Fibroblast of skin of scalp (primary cell): ENCODE data around the gene IP6K3.
A peak's percentile ranks its signal among the peaks of the same experiment; 100 is the strongest.

Source experiments
- DNase-seq: peaks from one replicate; pipeline ENCODE4 v3.0.0-alpha.2; 2013

Gene IP6K3

GRCh38 chr6:33738879-33739278 lies 7.8 kb downstream of the IP6K3 start:
- no peak for DNase-seq

DNA sequence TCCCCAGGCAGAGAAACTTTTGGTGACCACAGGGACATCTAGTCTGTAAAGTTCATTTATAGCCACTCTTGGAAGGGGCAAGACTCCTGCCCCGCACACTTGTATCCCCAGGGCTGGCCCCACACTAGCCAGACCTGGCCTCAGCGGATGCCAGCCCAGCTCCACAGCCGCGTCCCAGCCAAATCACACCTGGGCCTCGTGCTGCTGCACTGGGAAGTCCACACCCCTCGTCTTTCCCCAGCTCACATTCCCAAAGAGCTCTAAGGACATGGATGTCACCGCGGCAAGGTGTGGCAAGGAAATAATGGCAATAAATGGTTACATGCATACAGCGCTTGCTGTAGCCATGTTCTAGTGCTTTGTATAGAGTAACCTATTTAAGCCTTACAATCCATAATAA lies 8.6 kb downstream of the IP6K3 start:
- no peak for DNase-seq

DNA sequence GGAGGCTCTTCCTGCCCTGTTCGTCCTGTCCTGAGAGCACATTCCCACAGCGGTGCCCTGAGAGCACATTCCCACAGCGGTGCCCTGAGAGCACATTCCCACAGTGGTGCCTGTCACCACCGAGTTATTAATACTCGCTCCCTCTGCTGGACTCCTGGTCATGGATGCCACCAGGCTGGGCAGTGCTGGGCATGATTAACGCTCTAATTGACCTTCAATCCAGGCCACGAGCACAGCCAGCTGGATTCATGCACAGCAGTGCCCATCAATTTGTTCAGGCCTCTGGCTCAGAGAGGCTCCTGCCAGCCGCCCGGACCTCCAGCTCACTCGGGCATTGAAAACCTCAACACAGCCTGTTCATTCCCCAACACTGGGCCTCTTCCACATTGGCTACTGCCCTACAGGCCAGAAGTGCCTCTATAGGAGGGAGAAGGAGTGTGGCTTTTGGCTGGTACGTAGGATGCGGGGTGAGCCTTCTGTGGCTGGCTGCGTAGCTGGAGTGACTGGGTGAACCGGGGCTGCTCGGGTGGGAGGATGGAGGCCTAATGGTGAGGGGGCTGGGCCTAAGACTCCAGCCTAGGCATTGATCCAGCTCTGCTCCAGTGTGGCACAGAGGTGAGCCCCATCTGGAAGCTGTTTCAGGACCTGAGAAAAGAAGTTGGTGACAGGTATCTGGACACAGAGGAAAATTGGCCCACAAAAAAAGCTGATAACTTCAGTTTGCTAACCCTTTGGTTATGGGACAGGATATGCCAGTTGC lies 9.3 kb downstream of the IP6K3 start:
- DNase-seq: no peak

GRCh38 chr6:33735216-33735615 lies 11.5 kb downstream of the IP6K3 start:
- DNase-seq: no peak

- no peak for DNase-seq
Observed at GRCh38 chr6:33733709-33734007, 13.0 kb downstream of the IP6K3 start.

DNA sequence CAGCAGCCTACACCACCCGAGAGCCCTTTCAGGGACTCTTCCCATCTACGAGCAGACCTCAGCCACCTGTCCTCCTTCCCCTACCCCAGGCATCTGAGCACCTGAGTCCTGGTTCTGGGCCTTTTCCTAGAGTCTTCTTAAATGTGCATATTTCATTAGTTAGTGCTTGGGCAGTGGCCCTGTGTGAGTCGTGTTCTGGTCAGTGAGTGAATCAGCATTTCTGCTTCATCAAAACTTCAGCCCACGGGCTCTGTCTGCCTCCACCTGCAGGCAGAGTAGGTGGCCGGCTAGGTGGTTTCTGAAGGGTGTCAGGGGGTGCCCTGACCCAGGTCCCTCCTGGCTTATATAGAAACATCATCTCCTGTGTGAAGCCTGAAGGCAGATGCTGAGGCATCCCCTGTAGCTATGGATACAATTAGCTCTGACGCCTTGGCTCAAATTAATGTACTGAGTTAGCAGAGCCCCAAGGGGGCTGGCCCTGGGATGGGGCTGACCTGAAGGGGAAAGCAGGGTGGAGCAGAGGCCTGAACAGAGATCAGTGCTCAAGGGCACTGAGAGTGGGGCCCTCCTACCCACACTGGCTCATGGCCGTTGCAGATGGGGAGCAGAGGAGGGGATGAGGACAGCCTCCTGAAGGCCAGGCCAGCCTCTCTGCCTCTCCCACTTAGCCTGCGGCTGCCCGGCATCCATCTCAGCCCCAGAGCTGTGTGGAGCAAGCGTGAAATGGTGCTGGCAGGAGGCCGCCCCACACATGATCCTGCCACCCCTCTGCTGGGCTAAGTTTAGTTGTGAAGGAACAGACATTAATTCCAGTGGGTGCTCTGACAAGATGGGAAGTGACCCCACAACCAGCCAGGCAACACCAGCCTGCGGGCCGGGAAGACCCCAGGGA lies 13.6 kb downstream of the IP6K3 start:
- peak; percentile 15 for DNase-seq

DNA sequence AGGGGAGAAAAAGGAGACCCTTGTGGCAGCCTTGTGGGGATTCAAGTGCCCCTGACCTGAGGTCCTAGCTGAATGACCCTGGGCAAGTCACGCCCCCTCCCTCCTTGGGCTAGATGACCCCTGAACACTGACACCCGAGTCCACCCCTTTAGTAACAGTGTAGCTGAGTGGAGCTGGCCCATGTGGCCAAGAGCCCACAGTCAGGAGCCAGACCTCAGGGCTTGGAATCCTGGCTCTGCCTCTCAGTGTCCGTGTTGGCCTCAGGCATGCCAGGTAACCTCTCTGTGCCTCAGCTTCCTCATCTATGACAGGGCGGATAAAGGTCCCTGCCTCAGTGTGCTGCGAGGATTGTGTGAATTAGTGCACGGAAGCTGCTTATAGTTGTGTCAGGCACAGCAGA lies 14.3 kb downstream of the IP6K3 start:
- no peak for DNase-seq

- no peak for DNase-seq
Observed at GRCh38 chr6:33731751-33732282, 14.9 kb downstream of the IP6K3 start.

GRCh38 chr6:33731035-33731434 lies 15.7 kb downstream of the IP6K3 start:
- no peak for DNase-seq

GRCh38 chr6:33730611-33731010 lies 16.1 kb downstream of the IP6K3 start:
- no peak for DNase-seq

- no peak for DNase-seq
Observed at GRCh38 chr6:33729059-33729458, 17.6 kb downstream of the IP6K3 start.

DNA sequence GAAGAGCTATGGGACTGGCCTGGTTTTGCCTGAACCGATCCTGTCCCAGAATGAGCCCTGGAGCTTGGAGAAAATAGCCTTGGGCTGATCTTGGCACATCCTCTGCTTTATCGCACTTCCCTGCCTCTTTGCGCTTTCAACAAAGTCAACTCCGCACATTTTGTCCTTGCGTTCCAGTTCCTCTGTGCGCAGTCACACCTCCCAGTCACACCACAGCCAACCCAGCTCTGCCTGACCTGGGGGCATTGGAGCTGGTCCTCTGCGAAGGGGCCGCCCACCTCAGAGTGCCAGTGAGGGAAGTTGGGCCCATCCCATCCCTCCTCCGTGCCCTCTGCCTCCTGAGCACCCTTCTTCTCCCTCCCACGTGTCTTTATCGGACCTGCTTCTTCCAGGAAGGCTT lies 18.3 kb downstream of the IP6K3 start:
- DNase-seq: no peak

GRCh38 chr6:33727932-33728331 lies 18.8 kb downstream of the IP6K3 start:
- DNase-seq: no peak

- DNase-seq: no peak
Observed at GRCh38 chr6:33727126-33727525, 19.6 kb downstream of the IP6K3 start.

GRCh38 chr6:33726696-33727095 lies 20.0 kb downstream of the IP6K3 start:
- no peak for DNase-seq

GRCh38 chr6:33725891-33726673 lies 20.6 kb downstream of the IP6K3 start:
- no peak for DNase-seq

DNA sequence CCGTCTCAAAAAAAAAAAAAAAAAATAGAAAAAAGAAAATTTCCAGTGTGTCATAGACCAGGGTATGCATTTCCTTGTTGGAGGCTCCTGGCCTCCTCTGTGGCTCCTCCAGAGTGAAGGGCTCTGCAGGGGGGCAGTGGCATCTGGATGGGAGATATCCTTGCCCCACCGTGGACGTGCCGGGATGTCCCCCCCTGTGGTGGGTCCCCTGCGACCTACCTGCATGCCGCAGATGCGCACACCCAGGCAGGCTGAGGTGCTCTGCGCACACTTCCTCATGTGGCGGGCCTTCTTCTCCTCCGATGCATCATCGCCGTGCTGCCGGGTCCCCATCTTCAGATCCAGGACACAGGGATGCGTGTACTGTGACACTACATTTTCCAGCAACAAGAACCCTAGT lies 21.5 kb downstream of the IP6K3 start:
- DNase-seq: no peak

DNA sequence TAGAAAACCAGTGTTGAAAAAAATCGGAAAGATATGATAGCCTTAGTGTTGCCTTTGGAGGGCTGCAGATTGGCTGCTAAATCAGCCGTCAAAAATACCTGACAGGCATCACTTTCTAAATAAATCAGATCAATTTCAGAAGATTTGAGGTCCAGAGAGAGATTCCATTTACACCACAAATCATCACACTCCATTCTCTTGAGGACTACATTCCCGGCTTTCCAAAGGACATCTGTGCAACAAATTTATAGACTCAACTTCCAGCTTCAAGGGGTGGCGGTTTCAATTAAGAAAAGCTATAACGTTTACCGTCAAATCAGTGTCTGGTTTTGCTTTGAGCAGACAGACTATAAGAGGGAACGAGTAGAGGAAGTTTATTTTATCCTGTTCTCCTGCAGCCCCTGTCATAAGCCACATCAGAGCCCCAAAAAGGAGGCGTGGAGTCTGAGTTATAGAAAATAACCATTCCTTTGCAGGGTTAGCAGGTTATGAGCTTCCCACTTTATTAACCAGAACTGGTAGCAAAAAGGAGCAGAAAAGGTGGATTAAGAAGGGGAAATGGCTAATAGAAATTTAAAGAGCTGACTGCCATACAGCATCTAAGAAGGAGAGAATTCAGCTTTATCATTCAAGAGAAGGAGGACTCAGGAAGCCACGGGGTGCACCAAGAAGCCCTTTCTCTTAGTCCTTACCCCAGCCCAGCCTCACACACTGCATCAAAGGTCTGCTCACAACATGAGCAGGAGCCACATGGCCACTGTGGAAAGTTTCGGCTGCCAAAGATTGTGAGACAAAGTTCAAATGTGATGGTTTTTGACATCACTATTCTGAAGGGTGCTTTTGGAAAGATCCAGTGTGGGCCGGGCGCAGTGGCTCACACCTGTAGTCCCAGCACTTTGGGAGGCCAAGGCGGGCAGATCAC lies 22.3 kb downstream of the IP6K3 start:
- DNase-seq: no peak

DNA sequence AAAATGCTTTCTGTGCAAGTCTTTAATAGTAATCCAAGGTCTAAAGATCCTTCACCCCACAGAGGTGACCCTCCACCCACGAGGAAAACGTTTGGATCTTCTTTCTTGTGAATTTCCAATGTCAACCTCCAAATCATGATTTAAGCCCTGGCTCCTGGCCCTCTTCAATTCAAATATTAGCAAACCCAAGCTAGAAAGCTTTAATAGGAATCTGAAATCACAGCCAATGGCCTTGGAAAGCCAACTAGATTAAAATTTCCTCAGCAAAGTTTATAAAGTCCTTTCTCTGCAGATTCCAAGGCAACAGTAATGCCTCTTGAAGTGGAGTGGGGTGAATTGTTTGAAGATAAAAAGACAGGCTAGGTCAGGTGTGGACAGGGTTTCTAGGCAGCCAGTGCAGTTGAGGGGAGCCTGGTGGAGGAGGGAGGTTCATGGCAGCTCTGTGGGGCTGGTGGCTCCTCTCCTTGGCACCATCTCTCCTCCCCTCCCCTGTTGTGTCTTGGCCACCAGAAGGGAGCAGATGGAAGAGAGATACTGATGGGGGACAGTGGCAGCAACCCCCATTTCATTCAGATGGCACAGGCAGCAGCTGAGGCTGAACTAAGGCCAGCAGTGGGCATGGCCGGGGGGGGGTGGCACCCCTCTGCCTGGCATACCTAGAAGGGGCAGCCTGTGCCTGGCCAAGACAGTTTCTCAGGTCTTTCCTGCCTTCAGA lies 23.2 kb downstream of the IP6K3 start:
- DNase-seq: no peak

- DNase-seq: no peak
Observed at GRCh38 chr6:33722103-33722623, 24.5 kb downstream of the IP6K3 start.

DNA sequence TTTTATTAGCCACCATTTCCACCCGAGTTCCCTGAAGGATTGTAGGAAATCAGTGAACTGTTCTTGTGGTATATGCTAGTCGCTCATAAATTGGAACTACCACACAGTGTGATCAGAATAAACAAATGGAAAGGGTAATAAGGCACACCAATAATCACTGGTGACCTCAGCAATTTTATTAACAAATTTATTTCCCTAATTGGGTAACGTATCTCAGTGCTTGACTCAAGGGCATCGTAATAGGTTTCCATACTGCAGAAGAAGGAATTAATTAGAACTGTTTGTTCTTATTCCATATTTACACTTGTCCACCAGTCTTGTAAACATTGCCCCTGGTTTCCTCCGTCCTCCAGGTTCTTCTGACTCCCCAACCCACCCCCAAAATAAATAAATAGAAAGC lies 25.2 kb downstream of the IP6K3 start:
- no peak for DNase-seq
